ENCODE data around the gene ZNF665.
"Not testable (repeated sequence)": the region's sequence is repeated elsewhere in the genome, so short reads cannot be mapped to it uniquely, and the experiment has no call there.

The ZNF665 gene

GRCh38 chr19:53192771-53193534 lies at the start of gene ZNF665:
ZNF665 (minus strand) TSS chr19:53193358; CDS start chr19:53182898, 10,460 bp downstream.
- peak; percentile 78 for DNase-seq

GRCh38 chr19:53237114-53237777 lies 44.1 kb upstream of the ZNF665 start:
- DNase-seq, result no peak

GRCh38 chr19:53224606-53225005 lies 31.4 kb upstream of the ZNF665 start:
- DNase-seq, result no peak

- not testable (repeated sequence) for DNase-seq
Observed at GRCh38 chr19:53222716-53223115, 29.6 kb upstream of the ZNF665 start.

GRCh38 chr19:53212703-53213320 lies 19.7 kb upstream of the ZNF665 start:
- no peak for DNase-seq

GRCh38 chr19:53211554-53211953 lies 18.4 kb upstream of the ZNF665 start:
- DNase-seq, result not testable (repeated sequence)

GRCh38 chr19:53196777-53197396 lies 3.7 kb upstream of the ZNF665 start:
- DNase-seq, result peak; percentile 95

- DNase-seq, result peak; percentile 72
Observed at GRCh38 chr19:53195265-53195903, 2.2 kb upstream of the ZNF665 start.

GRCh38 chr19:53193535-53194222 lies 521 bp upstream of the ZNF665 start:
- DNase-seq, result no peak

- DNase-seq, result no peak
Observed at GRCh38 chr19:53190253-53190652, 2.9 kb downstream of the ZNF665 start.

GRCh38 chr19:53189691-53190198 lies 3.4 kb downstream of the ZNF665 start:
- DNase-seq, result not testable (repeated sequence)

- DNase-seq, result not testable (repeated sequence)
Observed at GRCh38 chr19:53185155-53185882, 7.8 kb downstream of the ZNF665 start.

GRCh38 chr19:53183146-53183764 lies 9.9 kb downstream of the ZNF665 start:
- DNase-seq, result no peak

GRCh38 chr19:53182202-53182601 lies 11.0 kb downstream of the ZNF665 start:
- no peak for DNase-seq

- DNase-seq, result no peak
Observed at GRCh38 chr19:53177986-53178385, 15.2 kb downstream of the ZNF665 start.

- DNase-seq, result no peak
Observed at GRCh38 chr19:53172889-53173288, 20.3 kb downstream of the ZNF665 start.

- DNase-seq, result no peak
Observed at GRCh38 chr19:53165691-53166091, 27.5 kb downstream of the ZNF665 start.

GRCh38 chr19:53161123-53161522 lies 32.0 kb downstream of the ZNF665 start:
- DNase-seq, result no peak

- DNase-seq, result no peak
Observed at GRCh38 chr19:53160350-53160749, 32.8 kb downstream of the ZNF665 start.

GRCh38 chr19:53158119-53158656 lies 35.0 kb downstream of the ZNF665 start:
- peak; percentile 13 for DNase-seq

GRCh38 chr19:53157626-53158025 lies 35.5 kb downstream of the ZNF665 start:
- no peak for DNase-seq

Measured in activated naive CD4-positive, alpha-beta T cell treated with Interleukin-2 at 50 U/mL for 16 hours (primary cell).